DMS 273 (cell line): ENCODE data around the gene CELA2A.
"Not testable (repeated sequence)": the region's sequence is repeated elsewhere in the genome, so short reads cannot be mapped to it uniquely, and the experiment has no call there.

Experiments
- DNase-seq: peaks from one replicate; lab custom pipeline; 2025; ENCODE audit not compliant: unreplicated experiment; lab: John Stamatoyannopoulos, UW

CELA2A gene

DNA sequence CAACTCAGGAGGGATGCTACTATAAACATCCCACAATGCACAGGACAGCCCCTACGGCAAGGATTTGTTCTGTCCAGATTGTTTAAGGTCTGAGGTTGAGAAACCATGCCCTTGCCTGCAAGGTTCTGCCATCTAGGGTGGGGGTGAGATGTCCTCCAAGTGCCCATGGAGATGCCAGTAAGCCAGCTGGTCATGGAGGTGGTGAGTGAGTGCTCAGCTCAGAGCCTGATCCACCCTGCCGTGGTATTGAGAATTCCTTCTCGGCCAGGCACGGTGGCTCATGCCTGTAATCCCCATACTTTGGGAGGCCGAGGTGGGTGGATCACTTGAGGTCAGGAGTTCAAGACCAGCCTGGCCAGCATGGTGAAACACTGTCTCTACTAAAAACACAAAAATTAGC is 31.6 kb upstream of the CELA2A start:
- DNase-seq: no peak

DNA sequence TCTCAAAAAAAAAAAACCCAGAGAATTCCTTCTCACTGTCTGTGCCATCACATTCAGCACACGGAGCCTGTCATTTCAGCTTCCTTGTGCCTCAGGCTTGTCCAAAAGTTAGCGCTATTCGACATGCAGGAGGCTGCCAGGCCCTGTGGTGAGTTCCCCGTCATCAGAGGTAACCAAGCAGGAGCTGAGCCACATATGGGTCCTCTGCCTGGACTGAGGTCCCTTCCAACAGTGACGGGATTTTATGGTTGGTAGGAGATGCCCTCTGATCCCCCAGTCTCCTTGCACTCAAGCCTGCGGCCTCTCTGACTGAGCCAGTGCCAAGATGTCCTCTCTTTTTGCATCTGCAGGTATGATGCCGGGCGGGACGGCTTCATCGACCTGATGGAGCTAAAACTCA is 31.0 kb upstream of the CELA2A start:
- no peak for DNase-seq

DNA sequence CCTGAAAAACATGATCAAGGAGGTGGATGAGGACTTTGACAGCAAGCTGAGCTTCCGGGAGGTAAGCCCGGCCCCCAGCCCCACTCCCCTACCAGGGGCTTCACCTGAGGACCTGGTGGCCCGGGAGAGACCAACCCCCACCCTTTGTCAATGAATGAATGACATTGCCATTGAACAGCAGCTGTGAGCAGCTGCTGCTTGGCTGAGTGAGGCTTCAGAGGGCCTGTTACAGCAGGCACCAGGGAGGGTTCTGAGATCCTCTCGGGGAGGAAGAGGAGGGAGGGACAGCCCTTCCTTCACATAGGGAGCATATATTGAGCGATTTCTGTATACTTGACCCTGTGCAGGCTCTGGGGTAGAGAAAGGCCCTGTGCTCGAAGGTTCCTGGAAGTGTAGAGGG is 30.6 kb upstream of the CELA2A start:
- no peak for DNase-seq

DNA sequence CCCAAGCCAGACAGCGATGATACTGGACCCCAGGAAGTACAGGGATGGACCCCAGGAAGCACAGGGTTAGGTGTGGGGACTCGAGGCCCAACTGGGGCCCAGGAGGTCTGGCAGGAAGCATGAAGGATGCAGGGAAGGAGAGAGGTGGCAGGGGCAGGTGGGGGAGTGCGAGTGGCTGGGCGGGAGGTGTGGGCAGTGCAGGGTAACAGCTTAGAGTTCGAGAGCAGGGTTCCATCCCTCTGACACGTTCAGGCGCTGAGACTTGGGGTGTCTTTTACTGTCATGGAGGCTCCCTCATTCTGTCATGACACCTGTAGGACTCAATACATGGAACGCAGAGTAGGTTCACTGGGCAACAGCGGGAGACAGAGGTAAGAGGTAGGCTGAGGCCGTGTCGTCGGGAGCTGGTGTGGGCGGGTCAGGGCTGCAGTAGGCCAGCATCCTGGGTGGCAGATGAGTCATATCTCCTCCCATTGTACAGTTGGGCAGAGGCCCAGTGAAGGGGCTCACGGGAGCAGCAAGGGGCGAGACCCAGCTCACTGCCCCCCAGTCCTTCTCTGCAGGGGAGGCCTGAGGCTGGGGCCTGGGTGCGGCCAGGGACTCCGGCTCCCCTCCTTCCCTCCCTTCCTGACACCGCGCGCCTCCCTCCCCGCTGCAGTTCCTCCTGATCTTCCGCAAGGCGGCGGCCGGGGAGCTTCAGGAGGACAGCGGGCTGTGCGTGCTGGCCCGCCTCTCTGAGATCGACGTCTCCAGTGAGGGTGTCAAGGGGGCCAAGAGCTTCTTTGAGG is 29.8 kb upstream of the CELA2A start:
- no peak for DNase-seq

DNA sequence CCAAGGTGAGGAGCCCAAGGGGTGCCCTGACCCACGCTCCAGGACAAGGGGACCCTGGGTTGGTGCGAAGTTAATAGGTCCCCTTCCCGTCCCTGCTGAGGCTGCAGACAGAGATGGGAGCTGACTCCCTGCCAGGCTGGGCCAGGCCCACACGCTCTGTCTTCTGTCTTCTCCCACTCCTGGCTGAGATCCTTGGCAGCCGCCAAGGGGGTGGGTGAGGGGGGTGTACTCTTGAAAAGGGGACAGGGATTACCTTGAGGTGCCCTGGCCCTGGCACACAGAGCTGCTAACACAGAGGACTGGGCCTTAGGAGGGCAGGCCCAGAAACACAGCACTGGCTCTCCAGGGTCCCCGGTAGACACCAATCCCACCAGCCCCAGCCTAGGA is 29.3 kb upstream of the CELA2A start:
- no peak for DNase-seq

DNA sequence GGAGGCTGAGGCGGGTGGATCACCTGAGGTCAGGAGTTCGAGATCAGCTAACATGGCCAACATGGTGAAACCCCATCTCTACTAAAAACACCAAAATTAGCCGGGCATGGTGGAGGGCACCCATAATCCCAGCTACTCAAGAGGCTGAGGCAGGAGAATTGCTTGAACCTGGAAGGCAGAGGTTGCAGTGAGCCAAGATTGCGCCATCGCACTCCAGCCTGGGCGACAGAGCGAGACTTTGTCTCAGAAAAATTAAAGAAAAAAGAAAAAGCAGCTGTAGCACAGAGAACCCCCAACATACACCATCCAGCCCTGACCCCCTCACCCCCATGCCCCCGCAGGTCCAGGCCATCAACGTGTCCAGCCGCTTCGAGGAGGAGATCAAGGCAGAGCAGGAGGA is 28.3 kb upstream of the CELA2A start:
- DNase-seq: not testable (repeated sequence)

DNA sequence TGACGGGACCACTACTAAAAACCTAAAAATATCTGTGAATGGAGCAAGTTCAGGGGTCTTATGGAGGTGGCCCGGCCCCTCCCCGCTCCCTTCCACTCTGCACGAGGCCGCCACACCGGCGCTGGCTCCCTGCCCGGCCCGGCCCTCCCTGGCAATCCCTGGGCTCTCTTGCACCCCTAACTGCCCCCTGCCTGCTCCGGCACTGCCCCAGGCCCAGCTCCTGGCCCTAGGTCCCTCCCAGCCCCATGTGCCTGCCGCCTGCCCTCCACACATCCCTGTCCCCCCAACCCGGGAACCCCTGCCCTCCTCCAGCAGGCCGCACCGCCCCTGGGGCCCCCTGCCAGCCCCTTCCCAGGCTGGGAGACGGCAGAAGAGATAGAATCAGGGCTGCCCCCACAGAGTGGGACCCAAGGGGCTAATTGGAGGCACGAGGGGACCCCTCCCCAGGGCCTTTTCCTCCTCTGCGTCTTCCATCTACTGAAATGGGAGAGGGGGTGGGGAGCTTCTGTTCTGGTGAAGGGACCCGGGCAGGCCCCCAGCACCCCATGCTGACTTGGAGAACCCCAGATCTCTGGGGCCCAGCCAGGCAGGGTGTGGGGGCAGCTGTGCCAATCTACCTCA is 27.6 kb upstream of the CELA2A start:
- DNase-seq: no peak

DNA sequence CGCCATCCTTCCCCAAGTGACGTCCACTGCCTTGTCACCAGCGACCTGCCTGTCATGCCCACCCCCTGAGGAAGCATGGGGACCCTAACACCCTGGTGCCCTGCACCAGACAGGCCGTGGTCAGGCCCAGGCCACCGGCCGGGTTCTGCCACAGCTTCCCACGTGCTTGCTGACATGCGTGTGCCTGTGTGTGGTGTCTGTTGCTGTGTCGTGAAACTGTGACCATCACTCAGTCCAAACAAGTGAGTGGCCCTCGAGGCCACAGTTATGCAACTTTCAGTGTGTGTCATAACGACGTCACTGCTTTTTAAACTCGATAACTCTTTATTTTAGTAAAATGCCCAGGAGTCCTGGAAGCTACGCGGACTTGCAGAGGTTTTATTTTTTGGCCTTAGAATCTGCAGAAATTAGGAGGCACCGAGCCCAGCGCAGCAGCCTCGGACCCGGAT is 26.8 kb upstream of the CELA2A start:
- DNase-seq: no peak

DNA sequence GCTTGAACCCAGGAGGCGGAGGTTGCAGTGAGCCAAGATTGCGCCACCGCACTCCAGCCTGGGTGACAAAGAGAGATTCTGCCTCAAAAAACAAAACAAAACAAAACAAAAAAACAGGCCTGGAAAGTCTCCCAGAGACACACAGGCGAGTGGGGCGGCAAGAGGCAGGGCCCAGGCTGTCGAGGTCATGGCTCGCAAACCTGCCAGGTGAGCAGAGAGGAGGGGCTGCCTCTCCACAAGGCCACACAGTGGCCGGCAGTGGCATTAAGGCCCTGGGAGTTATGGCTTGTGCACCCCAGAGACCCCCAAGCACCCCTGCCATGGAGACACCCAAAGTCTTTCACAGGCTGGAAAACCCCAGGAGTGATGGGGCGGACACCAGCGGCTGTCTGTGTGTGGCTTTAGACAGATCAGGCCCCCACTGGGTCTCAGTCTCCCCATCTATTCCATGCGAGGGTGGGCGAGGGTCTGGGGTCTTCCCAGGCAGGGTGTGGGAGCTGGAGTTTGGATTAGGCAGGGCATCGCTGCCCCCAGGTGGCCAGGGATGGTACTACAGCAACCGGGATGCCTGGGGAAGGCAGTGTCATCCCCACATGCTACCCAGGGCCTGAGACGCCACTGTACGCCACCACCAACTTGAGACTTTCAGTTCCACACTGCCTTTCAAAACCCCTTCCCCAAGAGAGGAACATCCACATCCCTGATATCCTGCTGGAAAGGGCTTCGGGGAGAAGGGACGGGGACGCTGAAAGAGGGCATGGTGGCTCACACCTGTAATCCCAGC is 25.6 kb upstream of the CELA2A start:
- peak; percentile 83 for DNase-seq

DNA sequence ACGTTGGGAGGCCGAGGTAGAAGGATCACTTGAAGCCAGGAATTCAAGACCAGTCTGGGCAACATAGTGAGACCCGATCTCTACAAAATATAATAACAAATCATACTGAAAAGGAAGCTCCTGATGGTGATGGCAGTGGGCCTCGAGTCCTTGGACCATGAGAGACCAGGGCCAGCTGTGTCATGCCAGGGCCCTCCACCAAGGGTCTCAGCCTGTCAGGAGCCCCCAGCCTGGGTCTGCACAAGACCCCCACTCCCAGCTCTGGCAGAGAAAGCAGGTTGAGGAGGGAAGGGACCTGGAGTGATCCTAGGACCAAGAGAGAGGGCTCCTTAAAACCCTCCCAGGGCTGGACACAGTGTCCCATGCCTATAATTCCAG is 25.0 kb upstream of the CELA2A start:
- DNase-seq: no peak

DNA sequence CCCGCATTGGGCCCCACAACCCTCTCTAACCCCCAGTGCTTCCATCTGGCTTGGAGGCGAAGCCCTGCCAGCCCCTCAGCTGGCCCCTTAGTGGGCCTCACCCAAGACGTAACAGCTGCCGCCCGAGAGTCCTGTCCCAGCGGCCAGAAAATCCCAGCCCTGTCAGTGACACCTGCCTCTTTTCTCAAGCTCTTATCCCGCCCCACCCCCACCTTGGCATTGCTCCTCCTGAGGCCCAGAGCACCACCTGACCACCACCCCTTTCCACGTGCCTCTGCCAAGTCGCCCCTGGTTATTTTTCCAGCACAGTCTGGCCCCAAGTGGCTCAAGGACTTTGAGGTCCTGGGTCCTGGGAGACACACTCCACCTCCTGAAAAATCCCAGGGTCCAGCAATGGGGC is 24.2 kb upstream of the CELA2A start:
- peak; percentile 86 for DNase-seq

DNA sequence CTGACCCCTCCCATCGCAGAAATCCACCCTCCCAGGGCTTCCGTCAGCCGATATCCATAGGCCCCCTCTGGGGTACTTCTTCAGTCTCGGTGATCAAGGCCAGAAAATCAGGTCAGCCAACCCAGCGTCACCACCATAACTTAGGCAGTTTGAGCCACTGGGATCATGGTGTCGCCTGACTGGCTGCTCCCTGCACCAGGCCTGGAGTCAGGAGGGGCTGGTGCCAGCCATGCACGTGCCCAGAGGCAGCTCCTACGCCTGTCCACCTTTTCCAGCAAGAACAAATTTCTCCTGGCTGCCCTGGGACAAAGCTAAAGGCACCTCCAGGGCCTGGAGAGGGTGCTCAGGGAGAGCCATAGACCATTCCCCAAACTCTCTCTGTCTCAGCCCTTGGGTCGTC is 23.1 kb upstream of the CELA2A start:
- DNase-seq: no peak

DNA sequence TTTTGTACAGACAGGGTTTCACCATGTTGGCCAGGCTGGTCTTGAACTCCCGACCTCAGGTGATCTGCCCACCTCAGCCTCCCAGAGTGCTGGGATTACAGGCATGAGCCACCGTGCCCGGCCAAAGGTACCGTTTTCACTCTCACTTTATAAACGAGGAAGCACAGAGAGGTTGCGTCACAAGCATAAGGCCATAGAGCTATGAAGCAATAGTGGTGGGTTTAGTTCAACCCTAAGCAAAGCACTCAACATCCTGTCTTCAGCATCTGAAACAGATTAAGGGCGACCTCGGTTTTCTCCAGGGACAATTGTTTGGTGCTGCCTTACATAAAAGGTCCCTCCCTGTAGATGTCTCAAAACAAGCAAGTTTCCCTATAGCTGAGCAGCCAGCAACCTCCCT is 21.8 kb upstream of the CELA2A start:
- DNase-seq: not testable (repeated sequence)

DNA sequence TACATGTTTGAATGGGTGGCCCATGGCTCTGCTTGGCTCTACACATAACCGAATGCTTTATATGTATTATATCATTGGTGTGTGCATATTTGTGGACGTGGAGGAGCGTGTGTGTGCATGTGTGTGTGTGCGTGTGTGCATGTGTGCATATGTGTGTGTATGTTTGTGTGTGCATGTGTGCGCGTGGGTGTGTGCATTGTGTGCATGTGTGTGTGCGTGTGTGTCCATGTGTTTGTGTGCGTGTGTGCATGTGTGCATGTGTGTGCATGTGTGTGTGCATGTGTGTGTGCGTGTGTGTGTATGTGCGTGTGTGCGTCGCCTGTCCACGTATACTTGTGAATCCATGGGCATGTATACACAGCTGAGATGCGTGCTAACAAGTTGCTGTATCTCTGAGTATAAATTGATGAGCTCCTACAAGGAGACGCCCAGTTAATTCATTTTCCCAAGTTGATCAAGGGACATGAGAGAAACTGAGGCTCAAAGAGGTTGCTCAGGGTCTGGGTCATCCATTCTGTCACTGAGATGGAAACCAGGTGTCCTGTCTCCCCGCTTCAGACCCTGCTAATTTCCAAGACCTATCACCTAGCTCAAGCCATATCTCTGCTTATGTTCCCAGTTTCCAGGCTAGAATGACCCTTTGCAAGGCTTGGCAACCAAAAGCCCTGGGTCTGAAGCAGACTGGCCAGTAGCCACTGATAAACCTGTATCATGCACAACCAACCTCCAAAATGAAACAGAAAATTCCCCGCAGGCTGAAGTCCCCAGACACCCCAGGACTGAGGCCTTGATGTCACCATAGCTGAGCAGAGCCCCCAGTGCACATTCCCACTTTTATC is 21.1 kb upstream of the CELA2A start:
- DNase-seq: no peak

DNA sequence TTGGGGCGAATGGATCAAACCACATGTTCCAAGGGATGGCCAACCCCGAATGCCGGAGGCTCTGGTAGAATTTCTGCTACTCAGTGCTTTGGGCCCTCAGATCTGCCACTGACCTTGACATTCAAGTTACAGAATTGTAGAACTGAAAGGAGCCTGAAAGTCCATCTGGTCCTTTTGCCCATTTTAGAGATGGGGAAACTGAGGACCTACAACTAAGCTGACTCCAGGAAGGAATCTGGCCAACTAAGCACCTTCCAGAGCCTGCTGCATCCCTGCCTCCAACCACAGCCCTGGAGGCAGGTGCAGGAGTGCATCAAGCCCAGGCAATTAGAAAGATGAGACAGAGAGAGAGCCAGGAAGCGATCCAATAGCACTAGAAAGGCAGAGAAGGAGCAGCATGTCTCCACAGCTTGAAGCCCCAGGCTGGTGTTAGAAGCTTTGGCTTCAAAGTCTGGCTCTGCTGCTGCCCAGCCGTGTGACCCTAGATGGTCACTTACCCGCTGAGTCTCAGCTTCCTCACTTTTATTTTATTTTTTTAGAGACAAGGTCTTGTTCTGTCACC is 19.6 kb upstream of the CELA2A start:
- DNase-seq: no peak

DNA sequence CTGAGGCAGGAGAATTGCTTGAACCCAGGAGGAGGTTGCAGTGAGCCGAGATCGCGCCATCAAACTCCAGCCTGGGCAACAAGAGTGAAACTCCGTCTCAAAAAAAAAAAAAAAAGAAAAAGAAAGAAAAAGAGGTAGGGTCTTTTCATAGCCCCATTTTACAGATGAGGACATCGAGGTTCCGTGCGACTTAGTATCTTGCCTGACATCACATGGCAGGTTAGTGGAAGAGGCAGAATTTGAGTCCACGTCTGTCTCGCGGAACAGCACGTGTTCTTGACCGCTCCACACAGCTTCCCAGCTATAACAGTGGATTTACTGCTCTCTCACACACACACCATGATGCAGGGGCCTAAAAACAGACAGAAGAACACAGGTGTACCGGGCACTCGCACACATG is 17.2 kb upstream of the CELA2A start:
- no peak for DNase-seq

DNA sequence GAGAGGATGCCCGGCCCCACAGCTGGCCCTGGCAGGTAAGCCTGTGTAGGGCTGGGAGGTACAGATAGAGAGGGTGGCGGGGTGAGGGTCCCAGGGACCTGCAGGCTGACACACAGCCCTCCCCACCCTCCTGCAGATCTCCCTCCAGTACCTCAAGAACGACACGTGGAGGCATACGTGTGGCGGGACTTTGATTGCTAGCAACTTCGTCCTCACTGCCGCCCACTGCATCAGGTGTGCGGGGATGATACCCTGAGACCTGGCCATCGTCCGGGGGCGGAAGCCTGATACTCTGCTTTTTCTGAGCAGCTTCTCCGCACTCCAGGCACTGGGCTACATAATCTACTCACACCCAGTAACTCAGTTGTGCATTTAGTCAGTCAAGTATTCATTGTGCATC is 16.2 kb upstream of the CELA2A start:
- no peak for DNase-seq

DNA sequence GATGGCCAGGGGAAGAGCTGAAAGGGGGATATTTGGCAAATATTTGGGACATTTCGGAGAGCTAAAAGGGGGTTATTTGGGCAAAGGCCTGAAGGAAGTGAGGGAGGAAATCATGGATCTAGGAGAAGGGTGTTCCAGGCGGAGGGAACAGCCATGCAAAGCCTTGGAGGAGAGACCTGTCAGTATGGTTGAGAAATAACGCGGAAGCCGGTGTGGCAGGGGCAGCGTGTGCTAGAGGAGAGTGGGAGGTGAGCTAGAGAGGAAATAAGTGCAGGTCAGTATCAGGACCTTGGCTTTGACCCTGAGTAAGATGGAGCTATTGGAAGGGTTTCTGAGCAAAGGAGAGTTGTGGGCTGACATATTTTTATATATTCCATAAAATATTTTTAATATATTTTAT is 15.3 kb upstream of the CELA2A start:
- no peak for DNase-seq

DNA sequence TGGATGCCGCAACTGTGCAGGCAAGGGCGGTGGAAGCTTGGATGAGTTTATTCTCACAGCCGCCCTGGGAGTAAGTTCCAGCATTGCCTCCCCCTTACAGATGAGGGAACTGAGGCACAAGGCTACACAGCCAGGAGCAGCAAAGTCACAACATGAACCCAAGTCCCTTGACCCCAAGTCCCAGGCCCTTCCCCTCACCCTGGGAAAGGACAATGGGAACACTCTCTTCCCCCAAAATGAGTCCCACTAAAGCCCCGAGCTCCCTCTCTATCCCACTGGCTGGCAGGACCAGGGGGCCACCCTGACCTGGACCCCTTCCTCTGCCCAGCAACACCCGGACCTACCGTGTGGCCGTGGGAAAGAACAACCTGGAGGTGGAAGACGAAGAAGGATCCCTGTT is 14.4 kb upstream of the CELA2A start:
- no peak for DNase-seq

DNA sequence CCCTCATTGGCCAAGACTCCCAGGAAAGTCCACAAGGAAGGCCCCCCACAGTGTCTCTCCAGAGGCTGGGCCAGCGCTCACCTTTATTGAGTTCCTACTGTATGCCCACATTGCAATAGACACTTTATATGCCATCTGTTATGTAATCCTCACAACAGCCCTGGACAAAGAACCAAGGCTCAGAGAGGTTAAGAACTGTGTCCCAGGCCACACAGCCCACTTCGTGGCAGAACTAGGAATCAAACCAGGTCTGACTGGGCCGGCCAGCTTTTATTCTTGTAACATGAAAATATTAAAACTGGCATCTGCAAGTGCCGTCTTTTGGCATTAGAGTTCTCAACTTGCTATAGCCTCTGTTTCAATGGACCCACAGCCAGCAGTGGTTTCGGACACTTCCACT is 13.8 kb upstream of the CELA2A start:
- no peak for DNase-seq

DNA sequence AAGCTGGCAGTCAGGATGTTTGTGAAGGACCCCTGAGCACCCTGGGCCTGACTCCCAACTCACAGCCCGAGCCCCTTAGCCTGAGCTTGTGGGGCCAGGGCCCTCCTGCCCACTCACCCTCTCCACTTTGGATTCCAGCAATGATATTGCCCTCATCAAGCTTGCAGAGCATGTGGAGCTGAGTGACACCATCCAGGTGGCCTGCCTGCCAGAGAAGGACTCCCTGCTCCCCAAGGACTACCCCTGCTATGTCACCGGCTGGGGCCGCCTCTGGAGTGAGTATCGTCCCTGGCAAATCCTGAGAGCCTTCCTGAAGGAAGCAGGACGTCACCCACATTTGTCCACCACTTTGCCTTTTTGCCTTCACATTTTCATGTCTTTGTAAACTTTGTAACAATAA is 13.3 kb upstream of the CELA2A start:
- DNase-seq: no peak
